Esophagus (tissue), 2 donors: Measurements from ENCODE around the gene ZMYND11. TPM values are rescaled to one million over a fixed set of nuclear protein-coding genes. Genes with fewer than 3 reads are reported as not detected.
"Not testable (repeated sequence)": the region's sequence is repeated elsewhere in the genome, so short reads cannot be mapped to it uniquely, and the experiment has no call there.

Experiments
- H3K27ac ChIP-seq, 2 donors: one replicate each; pipeline ENCODE4 v1.5.1; 2013; ENCODE audit warnings: low read depth in 2 of 2, mild to moderate bottlenecking in 2 of 2, inconsistent platforms in 1 of 2, low read length in 1 of 2, moderate library complexity in 1 of 2
- H3K27me3 ChIP-seq, 2 donors: one replicate each; pipeline ENCODE4 v1.6.1; 2013; ENCODE audit warnings: low read length in 2 of 2, control low read depth in 1 of 2, mild to moderate bottlenecking in 1 of 2; ENCODE audit not compliant: insufficient read depth in 2 of 2, control insufficient read depth in 1 of 2
- H3K36me3 ChIP-seq, 2 donors: one replicate each; pipeline ENCODE4 v1.6.1; 2013; ENCODE audit warnings: low read length in 1 of 2; ENCODE audit not compliant: control insufficient read depth in 2 of 2, insufficient read depth in 2 of 2
- H3K4me1 ChIP-seq, 2 donors: one replicate each; pipeline ENCODE4 v1.6.1; 2013; ENCODE audit warnings: low read length in 1 of 2; ENCODE audit not compliant: control insufficient read depth in 2 of 2, insufficient read depth in 2 of 2
- H3K4me3 ChIP-seq, 2 donors: one replicate each; pipeline ENCODE4 v1.5.1; 2013; ENCODE audit warnings: low read length in 2 of 2, mild to moderate bottlenecking in 2 of 2, low read depth in 1 of 2, moderate library complexity in 1 of 2
- H3K9me3 ChIP-seq, 2 donors: one replicate each; pipeline ENCODE4 v1.6.1; 2013; ENCODE audit warnings: mild to moderate bottlenecking in 2 of 2, low read depth in 1 of 2, low read length in 1 of 2, moderate library complexity in 1 of 2; ENCODE audit not compliant: control insufficient read depth in 2 of 2, insufficient read depth in 1 of 2
- WGBS, 2 donors: extraction: QIAGEN DNeasy Blood & Tissue Kit; methylation state at CpG; one replicate each; pipeline ENCODE4 v1.1.7; 2013; 5-methylcytosine and 5-hydroxymethylcytosine counted together
- polyA plus RNA-seq, 2 donors: library from polyadenylated mRNA; stranded (reverse); fragments of 200-250 nt; gene quantifications; one replicate each; pipeline ENCODE4 v1.2.3, GENCODE V29; 2013
- donor health status: healthy with polysubstance abuse.
- donor health status: Bipolar disorder and iron deficiency.

ZMYND11 gene
- polyA plus RNA-seq, 2 donors: 14.2 to 20.7 TPM

- no peaks in the 10 kb centered on the region for H3K27me3 ChIP-seq
- peaks cover 0 to 3% of the 10 kb centered on the region in 2 donors for H3K4me1 ChIP-seq
- peaks cover 0 to 2% of the 10 kb centered on the region in 2 donors for H3K9me3 ChIP-seq
- no peak overlapping the region for H3K4me3 ChIP-seq
- WGBS, 2 donors: 92 to 94% methylated on average over 17 of the region's 17 CpGs
- peaks cover 0 to 5% of the 10 kb centered on the region in 2 donors for H3K36me3 ChIP-seq
- no peak overlapping the region for H3K27ac ChIP-seq
Measured at GRCh38 chr10:290026-290725, 154.9 kb downstream of the ZMYND11 start.

GRCh38 chr10:293636-294035, 158.4 kb downstream of the ZMYND11 start:
- 83 to 91% methylated on average over 4 of the region's 4 CpGs for WGBS, 2 donors
- Histone ChIP-seq H3K36me3 (peaks cover 0 to 2% of the 10 kb centered on the region in 2 donors), H3K9me3 (no peaks in the 10 kb centered on the region), H3K4me1 (peaks cover 3% of the 10 kb centered on the region in 2 donors), H3K4me3 (no peak overlapping the region), H3K27ac (no peak overlapping the region), H3K27me3 (no peaks in the 10 kb centered on the region)

GRCh38 chr10:297567-297966, 162.3 kb downstream of the ZMYND11 start:
- Histone ChIP-seq H3K9me3 (no peaks in the 10 kb centered on the region), H3K4me3 (no peak overlapping the region), H3K4me1 (peaks cover 3% of the 10 kb centered on the region in 2 donors), H3K27me3 (no peaks in the 10 kb centered on the region), H3K36me3 (peaks cover 0 to 2% of the 10 kb centered on the region in 2 donors), H3K27ac (no peak overlapping the region)
- WGBS, 2 donors: 56 to 67% methylated on average over 6 of the region's 6 CpGs

- Histone ChIP-seq H3K4me1 (peaks cover 0 to 3% of the 10 kb centered on the region in 2 donors), H3K27me3 (no peaks in the 10 kb centered on the region), H3K4me3 (no peak overlapping the region), H3K9me3 (no peaks in the 10 kb centered on the region), H3K27ac (no peak overlapping the region), H3K36me3 (no peaks in the 10 kb centered on the region)
- WGBS, 2 donors: 82 to 86% methylated on average over 9 of the region's 9 CpGs
Measured at GRCh38 chr10:298033-298432, 162.8 kb downstream of the ZMYND11 start.

- no peak overlapping the region for H3K4me3 ChIP-seq
- no peak overlapping the region for H3K27ac ChIP-seq
- 96 to 98% methylated on average over 2 of the region's 2 CpGs for WGBS, 2 donors
- H3K36me3 ChIP-seq: no peaks in the 10 kb centered on the region
- H3K27me3 ChIP-seq: no peaks in the 10 kb centered on the region
- H3K4me1 ChIP-seq: peaks cover 0 to 3% of the 10 kb centered on the region in 2 donors
- no peaks in the 10 kb centered on the region for H3K9me3 ChIP-seq
Measured at GRCh38 chr10:299512-299911, 164.3 kb downstream of the ZMYND11 start.

- H3K27ac ChIP-seq: no peak overlapping the region
- 91 to 95% methylated on average over 7 of the region's 7 CpGs for WGBS, 2 donors
Measured at GRCh38 chr10:299969-300368, 164.7 kb downstream of the ZMYND11 start.

GRCh38 chr10:300580-300979, 165.3 kb downstream of the ZMYND11 start:
- not testable (repeated sequence) for H3K4me1 ChIP-seq, H3K27ac ChIP-seq, H3K9me3 ChIP-seq, H3K27me3 ChIP-seq, H3K4me3 ChIP-seq, H3K36me3 ChIP-seq
- WGBS, 2 donors: 98 to 99% methylated on average over 21 to 31 of the region's 31 CpGs

More at GRCh38 chr10:299969-300368, 164.7 kb downstream of the ZMYND11 start:
- Histone ChIP-seq H3K4me1 (peaks cover 0 to 3% of the 10 kb centered on the region in 2 donors), H3K36me3 (no peaks in the 10 kb centered on the region), H3K27me3 (no peaks in the 10 kb centered on the region), H3K9me3 (no peaks in the 10 kb centered on the region), H3K4me3 (no peak overlapping the region)

- WGBS, 2 donors: 96 to 97% methylated on average over 9 of the region's 9 CpGs
- no peaks in the 10 kb centered on the region for H3K9me3 ChIP-seq
- H3K27ac ChIP-seq: no peak overlapping the region
- H3K27me3 ChIP-seq: no peaks in the 10 kb centered on the region
- no peak overlapping the region for H3K4me3 ChIP-seq
- no peaks in the 10 kb centered on the region for H3K36me3 ChIP-seq
- peaks cover 0 to 3% of the 10 kb centered on the region in 2 donors for H3K4me1 ChIP-seq
Measured at GRCh38 chr10:301536-301935, 166.3 kb downstream of the ZMYND11 start.
